Measurements from ENCODE around the gene ZNF80. TPM values are rescaled to one million over a fixed set of nuclear protein-coding genes. Genes with fewer than 3 reads are reported as not detected.

Gene ZNF80
- total RNA-seq, 2 experiments from 2014 or later, result 0.16 to 0.17 TPM

DNA sequence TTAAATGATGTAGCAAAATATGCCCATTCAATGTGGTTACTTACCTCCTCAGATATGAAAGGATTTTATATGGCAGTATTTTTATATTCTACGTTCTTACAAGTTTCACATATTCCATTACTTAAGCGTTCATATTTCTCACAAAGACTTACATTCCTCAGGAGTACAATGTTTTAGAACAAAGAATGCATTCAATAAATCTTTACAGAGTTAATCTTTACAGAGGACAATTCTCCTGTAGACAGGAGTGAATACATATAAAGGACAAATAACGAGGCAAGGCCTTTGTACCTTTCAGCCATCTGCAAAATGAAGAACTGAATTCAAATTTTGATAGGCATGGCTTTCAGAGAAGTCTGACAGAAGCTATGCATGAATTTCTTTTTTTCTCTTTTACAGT lies 1.9 kb downstream of the ZNF80 start:
- H3K4me1 Mint-ChIP-seq (ENCODE audit: low read depth), result peaks cover 64% of the 10 kb centered on the region

DNA sequence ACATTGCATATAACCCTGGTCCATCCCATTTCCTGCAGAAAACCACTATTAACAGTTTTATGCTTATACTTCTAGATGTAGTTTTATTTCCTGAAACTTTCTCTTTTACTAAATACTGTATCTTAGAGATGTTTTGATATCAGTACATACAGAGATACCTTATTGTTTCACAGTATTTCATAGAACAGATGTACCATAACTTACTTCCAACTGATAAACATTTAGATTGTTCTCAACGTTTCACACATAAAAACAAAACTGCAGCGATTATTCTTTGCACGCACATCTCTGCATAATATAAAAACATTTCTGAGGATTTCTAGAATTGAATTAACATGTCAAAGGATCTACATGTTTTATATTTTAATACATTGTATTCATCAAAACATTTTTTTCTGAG lies 2.6 kb downstream of the ZNF80 start:
- peak overlapping the region in 1 of 2 donors; percentile 35 for H3K27ac ChIP-seq (ENCODE audit: low read depth in 1 of 2, low read length in 2 of 2)
- peaks cover 56% of the 10 kb centered on the region for H3K4me1 ChIP-seq (ENCODE audit: insufficient read depth, low read length)
- H3K9me3 Mint-ChIP-seq, result no peaks in the 10 kb centered on the region
- H3K4me3 ChIP-seq (ENCODE audit: low read length), result peak overlapping the region; percentile 1
- H3K4me3 Mint-ChIP-seq, result peak overlapping the region; percentile 55
- no peak for ATAC-seq (ENCODE audit: poor library complexity)
- POLR2A ChIA-PET, result interaction anchor here (0.7 to 6.0 kb wide), 5 partner anchors 12 to 73 kb away, joined by 3 to 72 read pairs (median 3); no protein-coding TSS in a partner anchor
- H3K27me3 ChIP-seq (ENCODE audit: control insufficient read depth in 1 of 2, insufficient read depth in 2 of 2, low read length in 2 of 2), result no peaks in the 10 kb centered on the region
- peak overlapping the region; percentile 92 for H3K27ac Mint-ChIP-seq
- H3K27me3 Mint-ChIP-seq, result no peaks in the 10 kb centered on the region
- DNase-seq, result no peak
- CTCF ChIA-PET, result interaction anchor here (0.7 to 1.2 kb wide), 2 partner anchors 10 to 56 kb away, joined by 3 read pairs; no protein-coding TSS in a partner anchor
- H3K4me1 Mint-ChIP-seq (ENCODE audit: low read depth), result peaks cover 70% of the 10 kb centered on the region
- peaks cover 0 to 4% of the 10 kb centered on the region in 2 experiments for H3K9me3 ChIP-seq (ENCODE audit: control insufficient read depth in 1 of 2, insufficient read depth in 1 of 2, low read length in 2 of 2)
- no peaks in the 10 kb centered on the region for H3K36me3 Mint-ChIP-seq (ENCODE audit: low read depth)
- intact Hi-C loops (cut with DNase I, micrococcal nuclease), result no loop called here
- TF ChIP-seq, protein P1, sequence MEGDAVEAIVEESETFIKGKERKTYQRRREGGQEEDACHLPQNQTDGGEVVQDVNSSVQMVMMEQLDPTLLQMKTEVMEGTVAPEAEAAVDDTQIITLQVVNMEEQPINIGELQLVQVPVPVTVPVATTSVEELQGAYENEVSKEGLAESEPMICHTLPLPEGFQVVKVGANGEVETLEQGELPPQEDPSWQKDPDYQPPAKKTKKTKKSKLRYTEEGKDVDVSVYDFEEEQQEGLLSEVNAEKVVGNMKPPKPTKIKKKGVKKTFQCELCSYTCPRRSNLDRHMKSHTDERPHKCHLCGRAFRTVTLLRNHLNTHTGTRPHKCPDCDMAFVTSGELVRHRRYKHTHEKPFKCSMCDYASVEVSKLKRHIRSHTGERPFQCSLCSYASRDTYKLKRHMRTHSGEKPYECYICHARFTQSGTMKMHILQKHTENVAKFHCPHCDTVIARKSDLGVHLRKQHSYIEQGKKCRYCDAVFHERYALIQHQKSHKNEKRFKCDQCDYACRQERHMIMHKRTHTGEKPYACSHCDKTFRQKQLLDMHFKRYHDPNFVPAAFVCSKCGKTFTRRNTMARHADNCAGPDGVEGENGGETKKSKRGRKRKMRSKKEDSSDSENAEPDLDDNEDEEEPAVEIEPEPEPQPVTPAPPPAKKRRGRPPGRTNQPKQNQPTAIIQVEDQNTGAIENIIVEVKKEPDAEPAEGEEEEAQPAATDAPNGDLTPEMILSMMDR (IDR thresholded peaks at IDR 0.05), result no peak
- no peaks in the 10 kb centered on the region for H3K36me3 ChIP-seq (ENCODE audit: insufficient read depth, low read length)

More for the DNA sequence above, 1.9 kb downstream of the ZNF80 start:
- TF ChIP-seq, protein P1 (IDR thresholded peaks at IDR 0.05), result no peak
- ChIA-PET CTCF (interaction anchor here (0.7 kb wide), 1 partner anchor 55 kb away, joined by 3 read pairs; no protein-coding TSS in a partner anchor), POLR2A (interaction anchor here (0.7 to 6.0 kb wide), 4 partner anchors 13 to 59 kb away, joined by 3 to 72 read pairs (median 21); no protein-coding TSS in a partner anchor)
- H3K4me1 ChIP-seq (ENCODE audit: insufficient read depth, low read length), result peaks cover 51% of the 10 kb centered on the region
- H3K27ac Mint-ChIP-seq, result peak overlapping the region; percentile 92
- ATAC-seq (ENCODE audit: poor library complexity) (no peak), DNase-seq (no peak)
- peaks cover 0 to 4% of the 10 kb centered on the region in 2 experiments for H3K9me3 ChIP-seq (ENCODE audit: control insufficient read depth in 1 of 2, insufficient read depth in 1 of 2, low read length in 2 of 2)
- peak overlapping the region; percentile 55 for H3K4me3 Mint-ChIP-seq
- H3K9me3 Mint-ChIP-seq, result no peaks in the 10 kb centered on the region
- H3K27me3 Mint-ChIP-seq, result no peaks in the 10 kb centered on the region
- peak overlapping the region in 1 of 2 donors; percentile 35 for H3K27ac ChIP-seq (ENCODE audit: low read depth in 1 of 2, low read length in 2 of 2)
- no peaks in the 10 kb centered on the region for H3K36me3 ChIP-seq (ENCODE audit: insufficient read depth, low read length)
- H3K27me3 ChIP-seq (ENCODE audit: control insufficient read depth in 1 of 2, insufficient read depth in 2 of 2, low read length in 2 of 2), result no peaks in the 10 kb centered on the region
- intact Hi-C loops (cut with DNase I, micrococcal nuclease), result no loop called here
- H3K4me3 ChIP-seq (ENCODE audit: low read length), result no peak overlapping the region
- H3K36me3 Mint-ChIP-seq (ENCODE audit: low read depth), result no peaks in the 10 kb centered on the region

DNA sequence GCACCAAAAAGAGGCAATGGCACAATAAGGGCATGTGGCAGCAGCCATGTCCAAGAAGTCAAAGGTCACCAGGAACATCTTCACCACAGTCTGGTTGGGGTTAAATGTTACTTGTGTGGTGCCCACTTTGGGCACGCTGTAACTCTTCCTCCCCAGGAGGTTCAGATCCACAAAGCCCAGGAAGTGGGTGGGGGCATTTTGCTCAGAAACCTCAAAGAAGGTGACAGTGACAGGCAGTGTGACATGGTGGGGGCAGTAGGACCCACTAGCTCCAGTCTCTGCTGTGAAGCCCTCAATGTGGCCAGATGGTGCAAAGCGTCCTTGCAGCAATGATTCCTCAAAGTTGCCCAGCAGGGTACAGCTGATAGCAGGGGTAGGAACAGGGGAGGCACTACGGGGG lies 5.8 kb downstream of the ZNF80 start:
- POLR2A ChIA-PET, result interaction anchor here (0.5 to 6.0 kb wide), 6 partner anchors 9 to 75 kb away, joined by 3 to 72 read pairs (median 4); no protein-coding TSS in a partner anchor
- intact Hi-C loops (cut with DNase I, micrococcal nuclease), result loop anchor here in 1 of 2 experiments (2.0 kb wide), 1 partner anchor 17 kb away; no protein-coding TSS in a partner anchor

More for the DNA sequence above, 5.8 kb downstream of the ZNF80 start:
- TF ChIP-seq, protein P1 (IDR thresholded peaks at IDR 0.05), result no peak
- peak overlapping the region; percentile 65 for H3K4me3 Mint-ChIP-seq
- Histone ChIP-seq H3K4me3 (ENCODE audit: low read length) (no peak overlapping the region), H3K36me3 (ENCODE audit: insufficient read depth, low read length) (no peaks in the 10 kb centered on the region), H3K9me3 (ENCODE audit: control insufficient read depth in 1 of 2, insufficient read depth in 1 of 2, low read length in 2 of 2) (no peaks in the 10 kb centered on the region), H3K27ac (ENCODE audit: low read depth in 1 of 2, low read length in 2 of 2) (peak overlapping the region; percentile 49 to 67), H3K4me1 (ENCODE audit: insufficient read depth, low read length) (peaks cover 57% of the 10 kb centered on the region), H3K27me3 (ENCODE audit: control insufficient read depth in 1 of 2, insufficient read depth in 2 of 2, low read length in 2 of 2) (no peaks in the 10 kb centered on the region)
- peak overlapping the region; percentile 92 for H3K27ac Mint-ChIP-seq
- ATAC-seq (ENCODE audit: poor library complexity), result peak; percentile 89
- CTCF ChIA-PET, result interaction anchor here (1.0 kb wide), 1 partner anchor 59 kb away, joined by 3 read pairs; no protein-coding TSS in a partner anchor
- no peaks in the 10 kb centered on the region for H3K9me3 Mint-ChIP-seq
- no peaks in the 10 kb centered on the region for H3K27me3 Mint-ChIP-seq
- peaks cover 84% of the 10 kb centered on the region for H3K4me1 Mint-ChIP-seq (ENCODE audit: low read depth)
- peaks cover under 1% of the 10 kb centered on the region for H3K36me3 Mint-ChIP-seq (ENCODE audit: low read depth)
- peak in 11 of 14 experiments; percentile 20 to 89 (median 42) for DNase-seq

All from CD4-positive, alpha-beta T cell (primary cell).